Effector memory CD4-positive, alpha-beta T cell (primary cell): ENCODE data around the gene MRPL4.
"Not testable (repeated sequence)": the region's sequence is repeated elsewhere in the genome, so short reads cannot be mapped to it uniquely, and the experiment has no call there.

Experiments
- DNase-seq, 3 donors: peaks; one replicate each; pipeline ENCODE4 v3.0.0-alpha.2; 2020
- H3K27ac ChIP-seq: 2 replicates; pipeline ENCODE4 v1.7.0; 2013; ENCODE audit warnings: mild to moderate bottlenecking, low read length, moderate library complexity; ENCODE audit not compliant: insufficient read depth, poor library complexity, severe bottlenecking
- H3K27me3 ChIP-seq: replicated peaks from 2 replicates; pipeline ENCODE4 v1.7.0; 2013; ENCODE audit warnings: mild to moderate bottlenecking, low read length; ENCODE audit not compliant: insufficient read depth, control insufficient read depth, poor library complexity, severe bottlenecking
- H3K36me3 ChIP-seq: 2 replicates; pipeline ENCODE4 v1.7.0; 2013; ENCODE audit warnings: mild to moderate bottlenecking, low read length, moderate library complexity; ENCODE audit not compliant: control insufficient read depth, insufficient read depth
- H3K4me1 ChIP-seq: 2 replicates; pipeline ENCODE4 v1.7.0; 2013; ENCODE audit warnings: low read length, mild to moderate bottlenecking; ENCODE audit not compliant: control insufficient read depth, insufficient read depth, poor library complexity, severe bottlenecking
- H3K4me3 ChIP-seq: 2 replicates; pipeline ENCODE4 v1.7.0; 2013; ENCODE audit warnings: low read length, low read depth, mild to moderate bottlenecking; ENCODE audit not compliant: insufficient read depth, poor library complexity, severe bottlenecking
- H3K9me3 ChIP-seq: 2 replicates; pipeline ENCODE4 v1.7.0; 2013; ENCODE audit warnings: mild to moderate bottlenecking, low read length, moderate library complexity; ENCODE audit not compliant: control insufficient read depth

Gene MRPL4

GRCh38 chr19:10241826-10242449 is 10.1 kb upstream of the MRPL4 start:
- H3K27me3 ChIP-seq, DNase-seq, H3K4me1 ChIP-seq, H3K36me3 ChIP-seq, H3K4me3 ChIP-seq, H3K27ac ChIP-seq, H3K9me3 ChIP-seq: not testable (repeated sequence)

- Histone ChIP-seq H3K4me3 (no peak overlapping the region), H3K4me1 (no peaks in the 10 kb centered on the region), H3K27me3 (no peaks in the 10 kb centered on the region), H3K36me3 (no peaks in the 10 kb centered on the region), H3K27ac (no peak overlapping the region), H3K9me3 (no peaks in the 10 kb centered on the region)
- no peak for DNase-seq
Observed at GRCh38 chr19:10243606-10244005, 8.4 kb upstream of the MRPL4 start.

- no peaks in the 10 kb centered on the region for H3K27me3 ChIP-seq
- H3K36me3 ChIP-seq = no peaks in the 10 kb centered on the region
- no peak for DNase-seq
- H3K4me1 ChIP-seq = peaks cover 4% of the 10 kb centered on the region
- no peak overlapping the region for H3K4me3 ChIP-seq
- H3K27ac ChIP-seq = no peak overlapping the region
- H3K9me3 ChIP-seq = no peaks in the 10 kb centered on the region
Observed at GRCh38 chr19:10245189-10245939, 6.7 kb upstream of the MRPL4 start.

DNA sequence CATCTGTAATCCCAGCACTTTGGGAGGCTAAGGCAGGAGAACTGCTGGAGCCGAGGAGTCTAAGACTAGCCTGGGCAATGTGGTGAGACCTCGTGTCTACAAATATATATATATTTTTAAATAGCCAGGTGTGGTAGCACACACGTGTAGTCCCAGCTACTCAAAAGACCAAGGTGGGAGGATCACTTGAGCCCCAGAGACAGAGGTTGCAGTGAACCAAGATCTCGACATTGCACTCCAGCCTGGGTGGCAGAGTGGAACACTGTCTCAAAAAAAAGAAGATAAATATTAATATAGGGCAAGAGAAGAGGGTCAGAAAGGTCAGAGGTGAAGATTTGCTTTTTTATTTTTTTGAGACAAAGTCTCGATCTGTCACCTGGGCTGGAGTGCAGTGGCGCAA is 5.5 kb upstream of the MRPL4 start:
- no peaks in the 10 kb centered on the region for H3K36me3 ChIP-seq
- DNase-seq = no peak
- no peaks in the 10 kb centered on the region for H3K9me3 ChIP-seq
- H3K27ac ChIP-seq = no peak overlapping the region
- no peak overlapping the region for H3K4me3 ChIP-seq
- peaks cover 4% of the 10 kb centered on the region for H3K4me1 ChIP-seq
- no peaks in the 10 kb centered on the region for H3K27me3 ChIP-seq

DNA sequence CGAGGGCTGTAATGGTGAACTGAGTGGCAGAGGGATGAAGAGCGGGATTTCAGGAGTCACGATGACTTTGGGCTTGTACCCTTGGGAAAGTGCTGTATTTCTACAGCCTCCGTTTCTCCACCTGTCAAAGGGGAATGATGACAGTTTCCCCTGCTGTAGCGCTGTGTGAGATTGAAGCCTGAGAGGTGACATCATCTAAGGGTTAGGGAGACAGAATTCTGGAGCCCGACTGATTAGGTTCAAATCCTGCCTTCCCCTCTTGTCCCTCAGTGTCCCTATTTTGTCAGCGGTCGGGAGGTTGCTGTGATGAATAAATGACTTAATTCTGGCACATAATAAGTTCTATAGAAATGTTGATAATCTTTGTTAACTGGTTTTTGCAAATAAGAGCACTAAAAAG is 693 bp downstream of the MRPL4 start:
- H3K4me1 ChIP-seq = peaks cover 13% of the 10 kb centered on the region
- DNase-seq = no peak

GRCh38 chr19:10254244-10254643 is 2.2 kb downstream of the MRPL4 start:
- H3K4me3 ChIP-seq = no peak overlapping the region
- DNase-seq = no peak
- no peaks in the 10 kb centered on the region for H3K27me3 ChIP-seq
- H3K4me1 ChIP-seq = peaks cover 13% of the 10 kb centered on the region
- H3K27ac ChIP-seq = no peak overlapping the region
- no peaks in the 10 kb centered on the region for H3K9me3 ChIP-seq
- H3K36me3 ChIP-seq = peaks cover 29% of the 10 kb centered on the region

More for the DNA sequence above, 693 bp downstream of the MRPL4 start:
- no peaks in the 10 kb centered on the region for H3K9me3 ChIP-seq
- no peaks in the 10 kb centered on the region for H3K27me3 ChIP-seq
- peaks cover 17% of the 10 kb centered on the region for H3K36me3 ChIP-seq
- peak overlapping the region; percentile 100 for H3K4me3 ChIP-seq
- peak overlapping the region; percentile 75 for H3K27ac ChIP-seq

- no peaks in the 10 kb centered on the region for H3K9me3 ChIP-seq
- no peaks in the 10 kb centered on the region for H3K27me3 ChIP-seq
- H3K36me3 ChIP-seq = peaks cover 29% of the 10 kb centered on the region
- H3K4me3 ChIP-seq = no peak overlapping the region
- no peak overlapping the region for H3K27ac ChIP-seq
- peaks cover 16% of the 10 kb centered on the region for H3K4me1 ChIP-seq
- no peak for DNase-seq
Observed at GRCh38 chr19:10255358-10255757, 3.3 kb downstream of the MRPL4 start.

GRCh38 chr19:10256551-10256950 is 4.5 kb downstream of the MRPL4 start:
- Histone ChIP-seq H3K4me3 (no peak overlapping the region), H3K36me3 (peaks cover 29% of the 10 kb centered on the region), H3K27ac (no peak overlapping the region), H3K4me1 (peaks cover 16% of the 10 kb centered on the region), H3K9me3 (no peaks in the 10 kb centered on the region), H3K27me3 (no peaks in the 10 kb centered on the region)
- DNase-seq = no peak

GRCh38 chr19:10256970-10257615 is 5.1 kb downstream of the MRPL4 start:
- no peak for DNase-seq
- no peaks in the 10 kb centered on the region for H3K9me3 ChIP-seq
- H3K4me3 ChIP-seq = no peak overlapping the region
- H3K4me1 ChIP-seq = peaks cover 16% of the 10 kb centered on the region
- H3K27ac ChIP-seq = no peak overlapping the region
- peaks cover 29% of the 10 kb centered on the region for H3K36me3 ChIP-seq
- H3K27me3 ChIP-seq = no peaks in the 10 kb centered on the region

- no peak overlapping the region for H3K27ac ChIP-seq
- H3K9me3 ChIP-seq = no peaks in the 10 kb centered on the region
- peaks cover 8% of the 10 kb centered on the region for H3K4me1 ChIP-seq
- H3K36me3 ChIP-seq = peaks cover 29% of the 10 kb centered on the region
- no peaks in the 10 kb centered on the region for H3K27me3 ChIP-seq
- DNase-seq = no peak
- no peak overlapping the region for H3K4me3 ChIP-seq
Observed at GRCh38 chr19:10258080-10258710, 6.2 kb downstream of the MRPL4 start.
